Measurements from ENCODE around the gene HTRA1.

Gene HTRA1

DNA sequence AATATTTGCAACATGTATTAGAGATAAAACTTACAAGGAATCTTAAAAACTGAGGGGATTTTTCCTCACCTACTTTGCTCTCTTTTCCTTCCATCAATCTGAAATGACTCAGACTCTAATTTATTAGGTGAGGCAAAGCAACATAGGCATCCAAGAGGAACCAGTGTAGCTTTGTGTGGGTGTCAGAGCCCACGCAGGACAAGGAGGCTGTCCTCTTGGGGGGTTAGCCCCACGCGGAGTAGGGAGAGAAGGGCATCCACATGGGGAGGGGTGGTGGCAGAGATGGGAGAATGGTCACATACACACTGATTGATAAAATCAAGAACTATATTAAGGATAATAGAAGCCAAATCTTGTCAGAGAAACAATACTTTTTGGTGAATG, 40.7 kb upstream of the HTRA1 start:
- ATAC-seq (ENCODE audit: low read depth) = 0 out of 3 replicates have a peak, but pooled peaks have one; percentile 13

GRCh38 chr10:122421054-122421625, 40.2 kb upstream of the HTRA1 start:
- peaks cover 25% of the 10 kb centered on the region for H3K4me1 ChIP-seq (ENCODE audit: insufficient read depth, poor library complexity, severe bottlenecking)
- H3K27me3 ChIP-seq (ENCODE audit: insufficient read depth, poor library complexity, severe bottlenecking) = no peaks in the 10 kb centered on the region
- peak overlapping the region; percentile 86 for H3K27ac ChIP-seq (ENCODE audit: poor library complexity, severe bottlenecking)
- no peaks in the 10 kb centered on the region for H3K9me3 ChIP-seq (ENCODE audit: severe bottlenecking)
- TF ChIP-seq, protein P1, sequence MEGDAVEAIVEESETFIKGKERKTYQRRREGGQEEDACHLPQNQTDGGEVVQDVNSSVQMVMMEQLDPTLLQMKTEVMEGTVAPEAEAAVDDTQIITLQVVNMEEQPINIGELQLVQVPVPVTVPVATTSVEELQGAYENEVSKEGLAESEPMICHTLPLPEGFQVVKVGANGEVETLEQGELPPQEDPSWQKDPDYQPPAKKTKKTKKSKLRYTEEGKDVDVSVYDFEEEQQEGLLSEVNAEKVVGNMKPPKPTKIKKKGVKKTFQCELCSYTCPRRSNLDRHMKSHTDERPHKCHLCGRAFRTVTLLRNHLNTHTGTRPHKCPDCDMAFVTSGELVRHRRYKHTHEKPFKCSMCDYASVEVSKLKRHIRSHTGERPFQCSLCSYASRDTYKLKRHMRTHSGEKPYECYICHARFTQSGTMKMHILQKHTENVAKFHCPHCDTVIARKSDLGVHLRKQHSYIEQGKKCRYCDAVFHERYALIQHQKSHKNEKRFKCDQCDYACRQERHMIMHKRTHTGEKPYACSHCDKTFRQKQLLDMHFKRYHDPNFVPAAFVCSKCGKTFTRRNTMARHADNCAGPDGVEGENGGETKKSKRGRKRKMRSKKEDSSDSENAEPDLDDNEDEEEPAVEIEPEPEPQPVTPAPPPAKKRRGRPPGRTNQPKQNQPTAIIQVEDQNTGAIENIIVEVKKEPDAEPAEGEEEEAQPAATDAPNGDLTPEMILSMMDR (IDR thresholded peaks at IDR 0.05; ENCODE audit: poor library complexity, severe bottlenecking) = no peak
- H3K36me3 ChIP-seq (ENCODE audit: low read depth) = peaks cover 67% of the 10 kb centered on the region
- no peak overlapping the region for H3K4me3 ChIP-seq (ENCODE audit: severe bottlenecking)
- no peak for DNase-seq (ENCODE audit: low spot score)
- ATAC-seq (ENCODE audit: low read depth) = peak; percentile 69; the same call in 2 of the 3 replicates

More for the DNA sequence above, 40.7 kb upstream of the HTRA1 start:
- TF ChIP-seq, protein P1 (IDR thresholded peaks at IDR 0.05; ENCODE audit: poor library complexity, severe bottlenecking) = no peak
- H3K4me3 ChIP-seq (ENCODE audit: severe bottlenecking) = no peak overlapping the region
- peaks cover 67% of the 10 kb centered on the region for H3K36me3 ChIP-seq (ENCODE audit: low read depth)
- no peak for DNase-seq (ENCODE audit: low spot score)
- no peaks in the 10 kb centered on the region for H3K27me3 ChIP-seq (ENCODE audit: insufficient read depth, poor library complexity, severe bottlenecking)
- H3K9me3 ChIP-seq (ENCODE audit: severe bottlenecking) = no peaks in the 10 kb centered on the region
- peak overlapping the region; percentile 86 for H3K27ac ChIP-seq (ENCODE audit: poor library complexity, severe bottlenecking)
- peaks cover 25% of the 10 kb centered on the region for H3K4me1 ChIP-seq (ENCODE audit: insufficient read depth, poor library complexity, severe bottlenecking)

DNA sequence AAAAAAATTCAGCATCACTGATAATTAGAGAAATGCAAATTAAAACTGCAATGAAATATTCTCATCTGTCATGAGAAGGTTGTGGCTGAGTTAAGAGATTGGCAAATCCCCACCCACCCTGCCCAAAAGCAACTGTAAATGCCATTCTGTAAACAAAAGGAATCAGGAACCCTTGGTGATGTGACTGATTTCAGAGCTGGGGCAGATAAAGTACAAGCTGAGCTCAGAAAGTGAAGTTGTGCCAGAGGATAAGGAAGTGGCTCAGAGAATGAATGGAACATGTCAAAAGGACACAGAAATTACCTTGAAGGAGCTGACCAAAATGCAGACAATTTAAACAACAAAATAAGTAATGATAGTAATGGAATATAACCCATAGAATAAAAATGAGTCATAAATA, 39.6 kb upstream of the HTRA1 start:
- peaks cover 25% of the 10 kb centered on the region for H3K4me1 ChIP-seq (ENCODE audit: insufficient read depth, poor library complexity, severe bottlenecking)
- peak overlapping the region; percentile 86 for H3K27ac ChIP-seq (ENCODE audit: poor library complexity, severe bottlenecking)
- no peak for DNase-seq (ENCODE audit: low spot score)
- ATAC-seq (ENCODE audit: low read depth) = no peak
- H3K9me3 ChIP-seq (ENCODE audit: severe bottlenecking) = no peaks in the 10 kb centered on the region
- no peak overlapping the region for H3K4me3 ChIP-seq (ENCODE audit: severe bottlenecking)
- TF ChIP-seq, protein P1 (IDR thresholded peaks at IDR 0.05; ENCODE audit: poor library complexity, severe bottlenecking) = no peak
- peaks cover 67% of the 10 kb centered on the region for H3K36me3 ChIP-seq (ENCODE audit: low read depth)
- no peaks in the 10 kb centered on the region for H3K27me3 ChIP-seq (ENCODE audit: insufficient read depth, poor library complexity, severe bottlenecking)

GRCh38 chr10:122422266-122422989, 38.9 kb upstream of the HTRA1 start:
- peaks cover 25% of the 10 kb centered on the region for H3K4me1 ChIP-seq (ENCODE audit: insufficient read depth, poor library complexity, severe bottlenecking)
- DNase-seq (ENCODE audit: low spot score) (no peak), ATAC-seq (ENCODE audit: low read depth) (no peak)
- H3K4me3 ChIP-seq (ENCODE audit: severe bottlenecking) = no peak overlapping the region
- TF ChIP-seq, protein P1 (IDR thresholded peaks at IDR 0.05; ENCODE audit: poor library complexity, severe bottlenecking) = no peak
- H3K27ac ChIP-seq (ENCODE audit: poor library complexity, severe bottlenecking) = peak overlapping the region; percentile 86
- no peaks in the 10 kb centered on the region for H3K27me3 ChIP-seq (ENCODE audit: insufficient read depth, poor library complexity, severe bottlenecking)
- no peaks in the 10 kb centered on the region for H3K9me3 ChIP-seq (ENCODE audit: severe bottlenecking)
- peaks cover 71% of the 10 kb centered on the region for H3K36me3 ChIP-seq (ENCODE audit: low read depth)

DNA sequence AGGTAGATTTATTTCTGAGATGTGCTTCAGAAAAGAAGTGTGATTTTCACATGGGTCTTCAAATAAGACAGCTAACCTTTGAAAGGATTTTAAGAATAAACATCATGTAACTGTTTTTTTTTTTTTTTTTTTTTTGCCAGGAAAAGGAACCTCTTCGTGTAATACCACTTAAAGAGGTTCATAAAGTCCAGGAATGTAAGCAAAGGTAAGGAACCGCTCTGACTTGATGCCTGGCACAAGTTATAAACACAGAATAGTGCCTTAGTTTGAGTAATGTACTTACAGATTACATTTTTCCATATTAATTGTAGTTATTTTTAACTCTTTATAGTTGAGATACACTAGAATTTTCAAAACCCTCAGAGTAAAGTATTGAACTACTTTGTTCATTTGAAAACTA, 37.3 kb upstream of the HTRA1 start:
- Histone ChIP-seq H3K27me3 (ENCODE audit: insufficient read depth, poor library complexity, severe bottlenecking) (no peaks in the 10 kb centered on the region), H3K9me3 (ENCODE audit: severe bottlenecking) (no peaks in the 10 kb centered on the region), H3K4me3 (ENCODE audit: severe bottlenecking) (no peak overlapping the region), H3K36me3 (ENCODE audit: low read depth) (peaks cover 74% of the 10 kb centered on the region), H3K27ac (ENCODE audit: poor library complexity, severe bottlenecking) (no peak overlapping the region), H3K4me1 (ENCODE audit: insufficient read depth, poor library complexity, severe bottlenecking) (peaks cover 24% of the 10 kb centered on the region)
- no peak for DNase-seq (ENCODE audit: low spot score)
- TF ChIP-seq, protein P1 (IDR thresholded peaks at IDR 0.05; ENCODE audit: poor library complexity, severe bottlenecking) = no peak
- no peak for ATAC-seq (ENCODE audit: low read depth)

Measured in RWPE2 (cell line).